ENCODE data around the gene PRELID3B.
A peak's percentile ranks its signal among the peaks of the same experiment; 100 is the strongest.

PRELID3B gene

DNA sequence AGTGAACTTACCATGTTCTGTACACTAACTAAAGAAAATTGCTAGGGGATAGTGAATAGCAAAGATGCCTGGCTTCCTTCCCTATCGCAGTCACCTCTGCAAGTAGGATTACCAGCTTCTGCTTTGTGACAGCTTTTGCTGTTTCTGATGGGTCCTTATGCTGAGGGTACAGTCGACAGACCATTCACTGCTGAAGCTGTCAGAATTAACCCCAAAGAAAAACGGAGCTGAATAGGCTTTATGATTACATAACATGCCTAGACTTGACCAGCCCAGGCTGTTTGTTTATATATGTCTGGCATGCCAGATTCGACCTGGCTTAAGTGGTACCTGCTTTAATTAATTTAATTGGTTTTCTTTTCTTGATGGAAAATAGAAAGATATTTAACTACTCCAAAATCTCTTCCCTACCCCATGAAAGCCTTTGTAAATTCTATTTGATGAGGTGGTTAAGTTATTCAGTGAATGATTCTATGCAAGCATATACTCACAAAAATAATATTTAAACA lies 21.7 kb upstream of the PRELID3B start:
- TF ChIP-seq TAF1 (IDR thresholded peaks at IDR 0.05; ENCODE audit: low read depth) (no peak), FOXM1 (IDR thresholded peaks at IDR 0.05; ENCODE audit: borderline replicate concordance, low read depth) (no peak), CEBPB (IDR thresholded peaks at IDR 0.05) (no peak)

DNA sequence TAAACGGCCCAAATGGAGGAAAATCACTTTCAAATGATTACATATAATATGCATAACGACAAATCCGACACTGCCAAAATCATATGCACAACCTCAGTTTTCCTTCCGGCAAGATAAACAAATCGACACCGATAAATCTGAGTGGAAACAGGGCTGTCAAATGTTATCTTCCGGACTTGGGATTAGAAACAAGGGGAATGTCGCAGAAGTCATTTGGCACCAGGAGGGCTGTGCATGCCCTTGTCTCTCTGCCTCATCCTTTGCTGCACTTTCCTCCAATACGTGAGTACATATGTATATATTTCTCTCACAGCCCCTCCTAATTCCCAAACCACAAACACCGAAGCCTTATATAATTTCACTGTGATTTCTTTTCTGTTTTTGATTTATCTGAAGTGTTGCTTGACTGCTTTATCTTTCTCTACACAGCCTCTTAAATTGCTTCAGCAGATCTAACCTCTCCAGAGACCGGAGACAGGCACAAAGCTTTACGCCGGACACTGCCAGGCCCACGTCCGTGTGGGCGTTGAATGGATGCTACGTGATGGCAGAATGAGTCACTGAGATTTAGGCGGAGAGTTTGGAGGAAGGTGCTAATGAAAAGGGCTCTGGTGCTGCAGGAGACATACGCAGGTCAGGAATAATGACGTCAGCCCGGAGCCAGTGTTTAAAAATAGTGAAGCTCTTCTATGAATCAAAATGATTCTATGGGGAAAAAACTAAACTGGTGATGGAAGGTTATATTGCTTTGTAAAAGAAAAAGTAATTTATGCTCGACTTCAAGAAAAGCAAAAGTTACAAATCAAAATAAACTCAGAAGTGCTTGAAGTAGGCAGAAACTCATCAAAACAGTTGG lies 21.0 kb upstream of the PRELID3B start:
- TF ChIP-seq EGR1 (IDR thresholded peaks at IDR 0.05) (no peak), ZBTB7A (IDR thresholded peaks at IDR 0.05; ENCODE audit: low read depth) (no peak), TCF12 (IDR thresholded peaks at IDR 0.05; ENCODE audit: low read depth) (no peak), CEBPB (IDR thresholded peaks at IDR 0.05) (no peak), TEAD4 (IDR thresholded peaks at IDR 0.05) (no peak), RAD21 (IDR thresholded peaks at IDR 0.05; ENCODE audit: low read depth) (no peak), TAF1 (IDR thresholded peaks at IDR 0.05; ENCODE audit: low read depth) (no peak), YY1 (IDR thresholded peaks at IDR 0.05; ENCODE audit: low read depth) (no peak), CREB1 (IDR thresholded peaks at IDR 0.05; ENCODE audit: low read depth) (no peak), FOXM1 (IDR thresholded peaks at IDR 0.05; ENCODE audit: borderline replicate concordance, low read depth) (no peak), EP300 (IDR thresholded peaks at IDR 0.05; ENCODE audit: borderline replicate concordance) (no peak), NFIC (IDR thresholded peaks at IDR 0.05) (no peak)
- TF ChIP-seq, protein P1, sequence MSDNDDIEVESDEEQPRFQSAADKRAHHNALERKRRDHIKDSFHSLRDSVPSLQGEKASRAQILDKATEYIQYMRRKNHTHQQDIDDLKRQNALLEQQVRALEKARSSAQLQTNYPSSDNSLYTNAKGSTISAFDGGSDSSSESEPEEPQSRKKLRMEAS (IDR thresholded peaks at IDR 0.05), result no peak
- TF ChIP-seq, protein P2, sequence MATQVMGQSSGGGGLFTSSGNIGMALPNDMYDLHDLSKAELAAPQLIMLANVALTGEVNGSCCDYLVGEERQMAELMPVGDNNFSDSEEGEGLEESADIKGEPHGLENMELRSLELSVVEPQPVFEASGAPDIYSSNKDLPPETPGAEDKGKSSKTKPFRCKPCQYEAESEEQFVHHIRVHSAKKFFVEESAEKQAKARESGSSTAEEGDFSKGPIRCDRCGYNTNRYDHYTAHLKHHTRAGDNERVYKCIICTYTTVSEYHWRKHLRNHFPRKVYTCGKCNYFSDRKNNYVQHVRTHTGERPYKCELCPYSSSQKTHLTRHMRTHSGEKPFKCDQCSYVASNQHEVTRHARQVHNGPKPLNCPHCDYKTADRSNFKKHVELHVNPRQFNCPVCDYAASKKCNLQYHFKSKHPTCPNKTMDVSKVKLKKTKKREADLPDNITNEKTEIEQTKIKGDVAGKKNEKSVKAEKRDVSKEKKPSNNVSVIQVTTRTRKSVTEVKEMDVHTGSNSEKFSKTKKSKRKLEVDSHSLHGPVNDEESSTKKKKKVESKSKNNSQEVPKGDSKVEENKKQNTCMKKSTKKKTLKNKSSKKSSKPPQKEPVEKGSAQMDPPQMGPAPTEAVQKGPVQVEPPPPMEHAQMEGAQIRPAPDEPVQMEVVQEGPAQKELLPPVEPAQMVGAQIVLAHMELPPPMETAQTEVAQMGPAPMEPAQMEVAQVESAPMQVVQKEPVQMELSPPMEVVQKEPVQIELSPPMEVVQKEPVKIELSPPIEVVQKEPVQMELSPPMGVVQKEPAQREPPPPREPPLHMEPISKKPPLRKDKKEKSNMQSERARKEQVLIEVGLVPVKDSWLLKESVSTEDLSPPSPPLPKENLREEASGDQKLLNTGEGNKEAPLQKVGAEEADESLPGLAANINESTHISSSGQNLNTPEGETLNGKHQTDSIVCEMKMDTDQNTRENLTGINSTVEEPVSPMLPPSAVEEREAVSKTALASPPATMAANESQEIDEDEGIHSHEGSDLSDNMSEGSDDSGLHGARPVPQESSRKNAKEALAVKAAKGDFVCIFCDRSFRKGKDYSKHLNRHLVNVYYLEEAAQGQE (IDR thresholded peaks at IDR 0.05; ENCODE audit: low read depth), result no peak
- TF ChIP-seq, protein P3, sequence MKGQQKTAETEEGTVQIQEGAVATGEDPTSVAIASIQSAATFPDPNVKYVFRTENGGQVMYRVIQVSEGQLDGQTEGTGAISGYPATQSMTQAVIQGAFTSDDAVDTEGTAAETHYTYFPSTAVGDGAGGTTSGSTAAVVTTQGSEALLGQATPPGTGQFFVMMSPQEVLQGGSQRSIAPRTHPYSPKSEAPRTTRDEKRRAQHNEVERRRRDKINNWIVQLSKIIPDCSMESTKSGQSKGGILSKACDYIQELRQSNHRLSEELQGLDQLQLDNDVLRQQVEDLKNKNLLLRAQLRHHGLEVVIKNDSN (IDR thresholded peaks at IDR 0.05), result no peak

DNA sequence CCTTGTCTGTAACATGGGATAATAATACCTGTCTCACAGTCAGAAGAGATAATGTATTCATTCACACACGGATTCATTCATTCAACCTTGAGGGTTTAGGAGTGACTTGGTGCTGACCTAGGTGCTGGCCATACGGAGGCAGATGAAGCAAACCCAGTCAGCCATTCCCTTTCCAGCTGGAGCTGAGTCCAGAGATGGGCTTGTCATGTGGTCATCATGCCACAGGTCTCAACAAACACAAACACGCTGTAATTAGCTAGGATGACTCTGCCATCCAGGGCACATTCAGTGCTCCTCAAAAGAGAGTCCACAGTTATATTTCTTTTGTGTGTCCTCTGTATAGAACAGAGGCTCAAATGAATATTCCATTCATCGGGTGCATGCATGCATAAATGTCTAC lies 19.5 kb upstream of the PRELID3B start:
- TF ChIP-seq, protein P2 (IDR thresholded peaks at IDR 0.05; ENCODE audit: low read depth), result peak; percentile 65
- no peak for TF ChIP-seq ZBTB7A (IDR thresholded peaks at IDR 0.05; ENCODE audit: low read depth)

DNA sequence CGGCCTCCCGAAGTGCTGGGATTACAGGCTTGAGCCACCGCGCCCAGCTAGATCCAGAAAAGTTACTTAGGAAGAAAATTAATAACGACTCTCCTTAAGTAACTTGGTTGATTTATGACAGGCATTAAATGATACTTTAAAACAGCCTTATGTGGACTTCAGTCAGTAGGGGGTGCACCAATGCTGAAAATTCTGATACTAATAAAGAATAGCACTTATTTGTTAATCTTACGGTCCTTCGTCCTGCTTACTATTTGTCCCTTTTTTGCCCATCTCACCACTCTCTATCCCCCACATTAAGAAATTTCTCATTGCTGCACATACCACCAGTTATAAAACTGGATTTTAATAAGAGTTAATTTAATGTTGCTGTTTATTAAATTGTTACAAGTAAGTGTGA lies 12.7 kb upstream of the PRELID3B start:
- TF ChIP-seq FOXM1 (IDR thresholded peaks at IDR 0.05; ENCODE audit: borderline replicate concordance, low read depth) (no peak), CEBPB (IDR thresholded peaks at IDR 0.05) (no peak), EP300 (IDR thresholded peaks at IDR 0.05; ENCODE audit: borderline replicate concordance) (no peak), YY1 (IDR thresholded peaks at IDR 0.05; ENCODE audit: low read depth) (no peak)
- TF ChIP-seq, protein P1 (IDR thresholded peaks at IDR 0.05), result no peak

DNA sequence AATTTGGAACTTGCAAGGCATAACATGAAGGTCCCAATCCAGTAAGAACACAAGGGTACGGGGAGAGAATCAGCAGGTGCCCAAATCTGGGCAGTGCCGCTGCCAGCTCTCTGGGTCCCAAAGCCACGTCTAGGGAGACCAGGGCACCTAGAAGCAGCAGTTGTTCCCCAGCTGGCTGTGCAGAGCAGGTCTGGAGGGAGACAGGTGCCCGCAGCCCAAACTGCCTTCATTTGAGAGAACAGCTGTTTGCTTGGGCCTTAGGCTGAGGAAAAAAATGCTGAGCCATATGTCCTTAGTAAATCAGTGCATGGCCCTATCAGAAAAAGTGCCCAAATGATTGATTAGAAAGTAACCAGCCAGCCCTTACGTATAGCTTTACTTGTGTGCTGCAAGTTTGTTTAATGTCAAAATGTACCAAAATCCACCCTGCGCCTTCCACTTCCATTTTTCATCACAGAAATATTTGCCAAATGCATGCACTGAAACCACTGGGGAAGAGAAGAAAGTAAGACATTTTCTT lies 9.1 kb upstream of the PRELID3B start:
- TF ChIP-seq, protein P1 (IDR thresholded peaks at IDR 0.05), result no peak
- TF ChIP-seq TCF12 (IDR thresholded peaks at IDR 0.05; ENCODE audit: low read depth), result no peak
- no peak for TF ChIP-seq YY1 (IDR thresholded peaks at IDR 0.05; ENCODE audit: low read depth)
- no peak for TF ChIP-seq ZBTB7A (IDR thresholded peaks at IDR 0.05; ENCODE audit: low read depth)
- TF ChIP-seq CREB1 (IDR thresholded peaks at IDR 0.05; ENCODE audit: low read depth), result no peak
- TF ChIP-seq EP300 (IDR thresholded peaks at IDR 0.05; ENCODE audit: borderline replicate concordance), result no peak
- no peak for TF ChIP-seq CEBPB (IDR thresholded peaks at IDR 0.05)
- no peak for TF ChIP-seq FOXM1 (IDR thresholded peaks at IDR 0.05; ENCODE audit: borderline replicate concordance, low read depth)
- TF ChIP-seq, protein P2 (IDR thresholded peaks at IDR 0.05; ENCODE audit: low read depth), result no peak
- no peak for TF ChIP-seq RAD21 (IDR thresholded peaks at IDR 0.05; ENCODE audit: low read depth)
- no peak for TF ChIP-seq TAF1 (IDR thresholded peaks at IDR 0.05; ENCODE audit: low read depth)
- no peak for TF ChIP-seq EGR1 (IDR thresholded peaks at IDR 0.05)
- no peak for TF ChIP-seq TEAD4 (IDR thresholded peaks at IDR 0.05)
- TF ChIP-seq, protein P3 (IDR thresholded peaks at IDR 0.05), result no peak
- TF ChIP-seq NFIC (IDR thresholded peaks at IDR 0.05), result no peak

Measured in Ishikawa (cell line).